ENCODE results near the gene ZNF691.
"Not testable (repeated sequence)": the region's sequence is repeated elsewhere in the genome, so short reads cannot be mapped to it uniquely, and the experiment has no call there.

The ZNF691 gene

DNA sequence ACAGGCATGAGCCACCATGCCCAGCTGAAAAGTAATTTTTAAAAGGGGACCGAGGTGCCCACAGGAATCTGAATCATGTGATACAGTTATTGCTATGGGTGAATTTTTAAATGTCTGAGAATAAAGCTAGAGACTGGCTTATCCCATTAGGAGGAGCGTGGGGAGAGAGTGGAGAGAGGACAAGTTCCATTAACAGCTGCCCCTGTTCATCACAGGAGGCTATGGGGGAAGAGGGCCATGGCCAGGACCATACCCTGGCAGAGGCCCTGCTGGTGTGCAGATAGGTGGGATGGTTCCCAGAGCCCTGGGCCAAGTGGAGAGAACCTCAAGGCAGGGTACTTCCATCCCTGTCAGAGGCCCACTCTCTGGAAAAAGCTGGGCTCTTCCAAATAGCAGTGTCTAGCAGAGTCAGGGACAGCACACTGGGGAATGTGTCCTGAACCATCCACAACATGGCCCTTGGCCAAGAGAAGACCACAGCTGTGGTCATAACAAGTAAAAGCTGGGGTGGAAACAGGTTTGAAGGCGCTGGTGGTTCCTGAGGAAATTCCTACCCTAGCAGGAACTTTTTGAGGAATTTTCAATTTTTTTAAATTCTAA is 13.7 kb upstream of the ZNF691 start:
- DNase-seq, result no peak

DNA sequence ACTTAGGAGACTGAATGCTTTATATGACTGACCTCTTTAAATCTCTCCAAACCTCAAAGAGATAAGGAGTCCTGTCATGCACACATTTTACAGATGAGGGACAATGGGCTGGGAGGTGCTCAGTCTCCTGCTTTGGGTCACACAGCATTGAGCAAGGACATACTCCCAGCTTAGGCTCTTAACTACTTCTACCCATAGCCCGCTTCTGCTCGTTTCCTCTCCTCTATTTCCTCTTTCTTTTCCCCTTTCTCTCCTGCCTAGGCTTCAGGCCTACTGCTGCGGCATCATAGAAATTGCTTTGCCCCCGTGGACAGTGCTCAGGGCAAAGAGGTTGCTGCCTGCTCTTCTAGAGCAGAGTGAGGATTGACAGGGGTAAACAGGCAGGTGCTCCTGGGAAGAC is 12.4 kb upstream of the ZNF691 start:
- no peak for DNase-seq

DNA sequence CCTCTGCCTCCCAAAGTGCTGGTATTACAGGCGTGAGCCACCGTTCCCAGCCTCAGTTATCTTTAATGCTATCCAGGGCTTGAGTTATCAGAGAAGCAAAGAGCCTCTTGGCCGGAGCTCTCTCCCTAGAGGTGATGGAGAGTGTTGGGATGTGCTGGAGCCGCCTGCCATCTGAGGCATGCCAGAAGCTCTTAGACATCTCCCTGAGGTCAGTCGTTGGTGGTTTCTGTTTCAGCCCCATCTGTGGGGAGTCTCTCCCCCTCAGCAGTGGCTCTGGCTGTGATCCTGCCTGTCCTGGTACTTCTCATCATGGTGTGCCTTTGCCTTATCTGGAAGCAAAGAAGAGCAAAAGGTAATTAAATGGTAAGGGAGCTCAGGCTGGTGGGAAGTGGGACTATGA is 11.6 kb upstream of the ZNF691 start:
- no peak for DNase-seq

DNA sequence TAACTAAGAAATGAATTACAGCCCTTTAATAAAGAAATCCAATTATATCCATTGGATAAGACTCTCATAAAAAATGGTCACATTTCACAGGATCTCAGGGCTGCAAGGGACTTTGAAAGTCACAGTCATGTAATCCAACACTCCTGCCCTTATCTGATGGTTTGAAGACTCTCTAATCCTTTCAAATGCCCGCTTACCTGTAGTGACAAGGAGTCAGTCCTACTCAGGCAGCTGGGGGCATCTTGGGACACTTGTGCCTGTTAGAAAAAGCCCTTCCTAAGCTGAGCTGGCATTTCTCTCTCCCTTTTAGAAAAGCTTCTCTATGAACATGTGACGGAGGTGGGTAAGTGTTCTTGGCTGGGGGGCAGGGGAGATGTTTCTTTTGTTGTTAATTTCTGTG is 11.0 kb upstream of the ZNF691 start:
- no peak for DNase-seq

DNA sequence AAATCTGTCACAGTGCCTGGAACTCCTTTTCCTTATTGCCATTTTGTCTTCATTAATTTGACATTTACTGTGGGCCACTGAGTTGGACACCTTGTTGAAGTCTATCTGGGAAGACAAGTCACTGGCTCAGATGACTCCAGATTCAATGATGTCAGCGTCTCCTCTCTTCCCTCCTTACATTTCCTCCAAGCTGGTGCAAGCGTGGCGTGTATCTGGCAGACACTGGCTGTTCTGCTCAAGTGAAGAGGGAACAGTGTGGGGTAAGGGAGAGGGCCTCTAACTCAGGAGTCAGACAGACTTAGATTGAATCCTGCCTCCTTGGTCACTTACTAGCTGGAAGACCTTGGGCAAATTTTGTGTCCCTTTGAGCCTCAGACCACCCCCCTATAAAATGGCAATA is 8.7 kb upstream of the ZNF691 start:
- DNase-seq, result no peak

DNA sequence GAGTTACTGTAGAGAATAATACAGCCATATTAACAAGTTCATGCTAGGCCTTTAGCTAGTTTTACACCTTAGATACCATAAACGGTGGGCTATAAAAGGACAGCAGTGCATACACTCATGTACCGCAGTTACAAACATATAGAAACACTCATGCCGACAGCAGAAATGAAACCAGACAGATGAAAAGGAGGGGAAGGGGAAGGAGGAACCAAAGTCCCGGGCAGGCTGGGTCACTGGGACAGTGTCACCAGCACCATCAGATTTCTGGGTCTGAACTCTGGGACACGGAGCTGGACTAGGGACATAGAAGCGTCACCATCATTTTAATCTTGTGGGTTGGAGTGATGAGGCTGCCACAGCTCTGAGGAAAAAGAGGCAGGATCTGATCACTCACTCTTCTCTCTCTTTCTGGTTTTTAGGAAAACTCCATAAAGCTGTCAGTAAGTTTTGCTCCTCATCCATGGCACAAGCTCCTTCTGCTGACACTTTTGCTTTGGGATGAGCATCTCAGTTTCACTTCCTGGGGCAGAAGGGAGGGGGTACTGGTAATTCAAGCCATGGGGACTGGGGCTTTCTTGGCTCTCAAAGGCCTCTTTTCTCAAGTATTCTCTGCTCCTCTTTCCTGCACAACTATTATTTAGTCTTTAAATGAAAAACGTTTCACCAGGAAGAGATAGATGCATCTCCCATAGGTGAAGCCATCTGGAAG is 7.8 kb upstream of the ZNF691 start:
- DNase-seq, result no peak

DNA sequence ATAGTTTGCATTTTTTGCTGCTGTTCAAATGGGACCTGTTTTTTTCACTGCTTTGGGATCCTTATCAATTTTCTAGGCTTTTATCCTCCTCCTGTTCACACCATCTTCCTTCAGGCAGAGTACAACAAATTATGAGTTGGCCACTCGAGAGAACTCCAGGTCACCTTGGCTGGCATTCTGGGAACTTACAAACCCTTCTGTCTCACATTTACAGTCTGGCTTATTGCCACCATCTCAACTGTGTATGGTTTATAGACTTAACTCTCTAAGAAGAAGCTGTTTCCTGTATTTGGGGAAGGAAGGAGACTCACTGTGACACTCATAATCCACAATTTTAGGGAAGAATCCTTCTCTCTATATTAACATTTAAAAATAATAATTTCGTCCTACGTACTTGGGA is 5.4 kb upstream of the ZNF691 start:
- DNase-seq, result no peak

DNA sequence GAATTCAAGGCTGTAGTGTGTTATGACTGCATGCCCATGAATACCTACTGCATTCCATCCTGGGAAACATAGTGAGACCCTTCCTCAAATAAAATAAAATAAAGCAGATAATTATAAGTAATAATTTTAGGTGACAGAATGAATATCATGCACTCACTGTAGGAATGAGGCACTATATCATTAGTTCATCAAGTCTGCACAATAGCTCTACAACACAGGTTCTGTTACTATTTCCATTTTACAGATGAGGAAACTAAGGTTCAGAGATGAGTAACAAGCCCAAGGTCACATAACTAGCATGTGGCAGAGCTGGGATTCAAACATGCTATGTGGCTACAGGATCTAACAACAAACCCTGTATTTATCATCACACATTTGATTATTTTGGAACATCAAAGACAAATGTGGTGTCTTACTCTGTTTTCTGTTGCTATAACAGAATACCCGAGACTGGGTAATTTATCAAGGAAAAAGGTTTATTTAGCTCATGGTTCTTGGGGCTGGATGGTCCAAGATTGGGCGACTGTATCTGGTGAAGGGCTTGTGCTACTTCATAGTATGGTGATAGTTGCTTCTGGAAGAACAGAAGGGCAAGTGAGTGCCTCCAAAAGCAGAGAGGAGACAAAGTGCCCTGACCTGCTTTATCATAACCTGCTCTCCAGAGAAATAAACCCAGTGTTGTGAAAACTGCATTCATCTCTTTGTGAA is 4.8 kb upstream of the ZNF691 start:
- no peak for DNase-seq

DNA sequence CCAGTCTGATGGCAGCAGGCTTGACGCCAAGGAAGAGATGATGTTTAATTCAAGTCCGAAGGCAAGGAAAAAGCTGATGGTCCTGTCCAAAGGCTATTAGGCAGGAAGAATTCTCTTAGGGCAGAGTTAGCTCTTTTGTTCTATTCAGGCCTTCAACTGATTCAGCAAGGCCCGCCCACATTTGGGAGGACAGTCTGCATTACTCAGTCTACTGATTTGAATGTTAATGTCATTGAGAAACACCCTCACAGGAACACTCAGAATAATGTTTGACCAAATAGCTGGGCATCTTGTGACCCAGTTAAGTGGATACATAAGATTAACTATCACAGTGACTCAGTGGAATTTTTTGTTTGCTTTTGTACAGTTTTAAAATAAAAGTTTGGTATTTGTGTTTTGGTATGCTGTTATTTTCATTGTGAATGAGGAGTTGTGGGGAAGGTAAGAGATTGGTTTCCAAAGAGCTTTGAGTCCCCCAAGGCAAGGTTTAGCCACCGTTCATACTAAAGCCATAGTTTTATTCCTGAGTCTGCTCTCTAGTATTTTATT is 1.7 kb upstream of the ZNF691 start:
- no peak for DNase-seq

DNA sequence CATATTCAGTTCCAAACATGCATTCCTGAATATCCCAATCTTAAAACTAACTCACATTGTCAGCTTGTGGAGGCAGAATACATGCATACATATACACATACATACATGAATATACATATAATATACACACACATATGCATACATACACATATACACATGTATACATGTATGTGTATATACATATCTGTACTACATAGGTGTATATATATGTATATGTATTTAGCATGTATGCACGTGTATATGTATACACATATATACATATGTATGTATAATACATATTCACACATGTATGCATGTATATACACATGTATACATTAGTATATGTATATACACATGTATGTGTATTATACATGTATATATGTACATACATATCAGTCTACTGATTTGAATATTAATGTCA is 1.2 kb upstream of the ZNF691 start:
- no peak for DNase-seq

DNA sequence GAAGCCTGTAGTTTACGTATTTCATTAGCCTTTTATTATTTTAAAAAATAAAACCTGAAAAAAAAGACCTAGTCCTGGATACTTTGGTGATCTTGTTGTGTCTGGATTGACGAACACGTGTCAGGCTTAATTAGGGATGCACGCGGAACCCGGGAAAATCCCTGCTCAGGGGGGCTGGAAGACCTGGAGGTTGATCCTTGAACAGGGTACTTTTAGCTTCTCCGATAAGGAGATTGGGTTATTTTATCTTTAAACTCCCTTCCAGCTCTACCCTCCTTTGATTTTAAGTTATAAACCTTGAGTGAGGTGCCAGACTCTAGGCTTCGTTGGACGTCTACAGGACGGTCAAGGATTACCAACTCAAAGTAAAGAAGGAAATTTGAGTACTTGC is 552 bp upstream of the ZNF691 start:
- DNase-seq, result no peak

DNA sequence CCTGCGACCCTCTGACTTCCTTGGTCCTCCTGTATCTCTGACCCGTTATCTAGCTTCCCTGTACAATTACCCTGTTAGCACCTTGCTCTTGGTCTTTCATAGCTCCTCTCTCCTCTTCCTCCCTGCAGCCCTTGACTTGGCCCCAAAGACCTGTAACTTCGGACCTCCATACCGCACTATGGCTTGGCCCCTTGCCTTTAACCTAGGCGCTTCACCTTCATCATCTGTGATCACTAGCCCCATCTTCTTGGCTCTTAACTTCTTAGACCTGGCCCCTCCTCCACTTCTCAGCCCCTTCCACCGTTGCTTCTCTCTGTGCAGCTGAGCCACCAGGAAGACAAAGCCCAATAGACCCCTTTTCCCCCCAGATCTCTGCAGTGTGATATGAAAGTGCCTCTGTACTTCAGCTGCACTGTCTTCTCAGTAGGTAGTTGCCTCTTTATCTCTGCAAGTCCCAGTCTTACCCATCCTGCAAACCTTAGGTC is 740 bp downstream of the ZNF691 start:
- no peak for DNase-seq

DNA sequence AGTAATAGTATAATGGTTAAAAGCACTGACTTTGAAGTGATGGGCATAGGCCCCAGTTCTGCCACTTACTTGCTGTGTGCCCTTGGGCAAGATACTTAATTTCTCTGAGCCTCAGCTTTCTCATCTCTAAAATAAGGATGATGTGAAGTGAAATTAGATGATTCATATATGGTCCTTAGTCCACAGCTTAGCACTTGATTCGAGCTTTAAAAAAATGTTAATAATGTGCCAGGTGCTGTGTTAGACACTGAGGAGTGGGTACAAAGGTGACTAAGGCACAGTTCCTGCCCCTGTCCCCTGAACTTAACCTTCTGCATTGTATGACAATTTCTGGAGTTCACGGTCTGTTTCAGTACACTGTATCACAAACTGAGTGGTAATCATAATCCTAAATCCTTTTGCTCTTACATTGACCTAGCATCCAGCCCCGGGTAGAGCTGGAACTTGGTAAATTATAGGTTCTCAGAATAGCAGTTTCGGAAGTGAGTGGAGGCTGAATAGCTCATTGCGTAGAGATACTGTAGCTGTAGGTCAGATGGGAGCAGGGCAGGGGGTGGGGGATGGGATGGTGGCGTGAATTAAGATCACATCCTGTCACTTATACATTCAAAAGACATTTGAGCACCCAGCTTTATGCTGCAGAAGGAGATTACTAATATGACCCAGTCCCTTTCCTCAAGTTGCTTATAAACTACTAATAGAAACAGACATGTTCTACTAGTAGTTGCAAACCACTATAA is 1.5 kb downstream of the ZNF691 start:
- DNase-seq, result no peak

DNA sequence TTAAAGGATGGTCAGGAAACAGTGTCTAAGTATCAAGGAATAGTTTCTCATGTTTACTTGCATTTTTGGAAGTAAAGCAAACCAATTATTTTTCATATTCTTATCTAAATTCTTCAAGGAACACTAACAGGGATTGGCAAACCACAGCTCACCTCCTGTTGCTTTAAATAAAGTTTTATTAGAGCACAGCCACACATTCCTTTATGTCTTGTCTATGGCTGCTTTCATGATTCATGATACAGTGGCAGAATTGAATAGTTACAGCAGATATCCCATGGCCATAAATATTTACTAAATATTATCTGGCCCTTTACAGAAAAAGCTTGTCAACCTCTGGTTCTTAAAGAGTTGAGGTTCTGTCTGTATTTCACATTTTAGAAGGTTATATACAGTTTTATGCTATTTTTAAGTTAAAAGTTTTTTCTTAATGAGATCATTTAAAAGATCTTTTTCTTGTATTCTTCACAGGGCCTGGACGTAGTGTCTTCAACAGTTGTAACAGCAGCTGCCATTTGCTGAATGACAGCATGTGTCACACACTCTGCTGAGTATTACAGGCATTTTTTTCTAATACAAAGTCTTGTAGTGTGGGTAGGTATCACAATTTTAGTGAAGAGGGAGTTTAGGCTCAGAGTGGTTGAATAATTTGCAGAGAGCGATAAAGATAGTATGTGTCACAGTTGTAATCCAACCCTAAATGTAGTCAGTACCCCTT is 2.6 kb downstream of the ZNF691 start:
- DNase-seq, result no peak

DNA sequence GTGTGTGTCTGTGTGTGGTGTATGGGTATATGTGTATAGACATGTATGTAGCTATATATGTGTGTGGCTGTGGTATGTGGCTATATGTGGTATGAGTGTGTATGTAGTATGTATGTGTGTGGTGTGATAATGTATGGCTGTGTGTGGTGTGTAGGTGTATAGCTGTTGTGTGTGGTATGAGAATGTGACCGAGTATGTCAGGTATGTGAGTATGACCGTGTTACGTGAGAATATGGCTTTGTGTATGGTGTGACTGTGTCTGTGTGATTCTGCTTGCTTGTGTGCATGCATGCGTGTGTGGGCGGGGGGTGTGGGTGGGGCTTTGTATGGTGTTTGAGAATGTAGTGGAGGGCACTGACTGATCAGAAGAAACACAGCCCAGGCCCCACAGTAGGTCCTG is 3.5 kb downstream of the ZNF691 start:
- no peak for DNase-seq

DNA sequence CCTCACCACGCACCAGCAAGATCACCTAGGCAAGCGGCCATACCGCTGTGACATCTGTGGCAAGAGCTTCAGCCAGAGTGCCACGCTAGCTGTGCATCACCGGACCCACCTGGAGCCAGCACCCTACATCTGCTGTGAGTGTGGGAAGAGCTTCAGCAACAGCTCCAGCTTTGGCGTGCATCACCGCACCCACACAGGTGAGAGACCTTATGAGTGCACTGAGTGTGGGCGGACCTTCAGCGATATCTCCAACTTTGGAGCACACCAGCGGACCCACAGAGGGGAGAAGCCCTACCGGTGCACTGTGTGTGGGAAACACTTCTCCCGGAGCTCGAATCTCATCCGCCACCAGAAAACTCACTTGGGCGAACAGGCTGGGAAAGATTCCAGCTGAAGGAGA is 5.0 kb downstream of the ZNF691 start:
- no peak for DNase-seq

DNA sequence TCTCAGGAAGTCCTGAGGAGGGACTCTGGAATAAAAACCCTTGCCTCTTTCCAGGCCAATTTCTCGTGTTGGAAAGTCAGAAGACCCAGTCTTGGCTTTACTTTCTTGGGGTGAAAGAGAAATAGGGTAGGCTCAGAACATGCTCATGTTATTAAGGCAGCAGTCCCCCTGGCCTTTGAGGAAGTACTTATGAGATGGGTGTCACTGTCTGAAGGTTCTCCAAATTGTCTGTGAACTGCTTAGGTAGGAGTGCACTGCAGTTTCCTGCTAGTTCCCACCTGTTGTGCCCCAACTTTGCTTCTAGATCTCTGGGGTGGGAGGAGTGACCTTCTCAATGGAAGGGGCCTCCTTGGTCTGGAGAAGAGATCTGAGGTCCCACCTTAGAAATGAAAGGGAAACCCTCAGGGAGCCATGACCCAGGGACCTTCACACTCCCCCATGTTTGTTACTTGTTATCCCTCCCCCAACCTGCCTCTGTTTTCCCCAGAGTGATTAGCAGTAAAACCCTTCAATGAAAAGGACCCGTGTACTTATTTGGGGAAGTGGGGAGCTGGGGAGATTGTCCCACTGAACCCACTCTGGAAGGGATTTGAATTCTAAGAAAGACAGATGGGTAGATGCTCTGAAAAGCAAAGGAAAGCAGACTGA is 5.7 kb downstream of the ZNF691 start:
- no peak for DNase-seq

DNA sequence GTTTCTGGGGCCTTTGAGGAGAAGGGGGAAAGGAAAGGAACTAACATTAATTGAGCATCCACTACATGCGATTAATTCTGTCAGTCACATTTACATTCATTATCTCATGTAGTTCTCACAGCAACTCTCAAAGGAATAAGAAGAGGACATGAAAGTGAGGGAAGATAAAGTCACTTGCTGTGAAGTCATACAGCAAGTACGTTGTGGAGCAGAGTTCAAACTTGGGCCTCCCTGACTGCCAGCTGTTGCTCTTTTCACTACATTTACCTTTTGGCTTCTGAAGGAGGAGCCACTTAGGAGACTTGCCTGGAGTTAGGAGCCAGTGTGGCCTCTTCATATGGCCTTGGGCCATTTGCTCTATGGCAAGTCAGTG is 6.2 kb downstream of the ZNF691 start:
- no peak for DNase-seq

DNA sequence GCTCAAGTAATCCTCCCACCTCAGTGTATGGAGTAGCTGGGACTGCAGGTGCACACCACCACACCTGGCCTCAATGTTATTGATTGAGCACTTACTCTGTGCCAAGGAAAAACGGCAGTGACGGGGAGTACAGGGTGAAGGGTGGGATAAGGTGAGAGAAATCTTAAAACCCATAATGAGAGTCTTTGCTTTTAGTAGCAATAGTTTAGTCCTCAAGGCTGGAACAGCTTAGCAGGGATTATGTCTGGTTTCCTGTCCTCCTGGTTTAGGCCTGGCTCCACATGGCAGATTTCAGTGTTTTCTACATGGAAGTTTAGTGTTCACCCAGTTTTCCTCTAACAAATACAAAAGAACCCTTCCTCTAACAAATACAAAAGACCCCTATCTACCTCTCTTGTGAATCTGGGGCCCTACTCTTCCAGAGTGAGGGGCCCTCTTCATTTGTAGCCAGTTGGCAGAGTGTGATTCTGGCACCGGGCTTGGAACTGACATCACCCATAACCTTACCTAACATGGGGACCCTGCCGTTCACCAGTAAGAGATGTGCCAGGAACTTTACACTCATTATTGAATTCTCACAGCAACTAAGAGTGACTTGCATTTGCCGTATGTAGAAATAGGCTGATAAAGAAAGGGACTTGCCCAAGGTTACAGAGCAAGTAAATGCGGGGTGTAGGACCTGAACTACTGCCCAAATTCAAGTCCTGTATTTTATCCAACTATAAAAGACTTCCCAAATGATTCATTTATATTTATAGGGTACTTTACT is 6.9 kb downstream of the ZNF691 start:
- DNase-seq, result no peak

DNA sequence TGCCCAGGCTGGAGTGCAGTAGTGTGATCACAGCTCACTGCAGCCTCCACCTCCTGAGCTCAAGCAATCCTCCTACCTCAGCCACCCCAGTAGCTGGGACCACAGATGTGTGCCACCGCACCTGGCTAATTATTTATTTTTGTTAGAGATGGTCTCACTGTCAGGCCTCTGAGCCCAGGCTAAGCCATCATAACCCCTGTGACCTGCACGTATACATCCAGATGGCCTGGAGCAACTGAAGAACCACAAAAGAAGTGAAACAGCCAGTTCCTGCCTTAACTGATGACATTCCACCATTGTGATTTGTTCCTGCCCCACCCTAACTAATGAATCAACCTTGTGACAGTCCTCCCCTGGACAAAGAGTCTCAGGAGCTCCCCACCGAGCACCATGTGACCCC is 10.1 kb downstream of the ZNF691 start:
- not testable (repeated sequence) for DNase-seq

DNA sequence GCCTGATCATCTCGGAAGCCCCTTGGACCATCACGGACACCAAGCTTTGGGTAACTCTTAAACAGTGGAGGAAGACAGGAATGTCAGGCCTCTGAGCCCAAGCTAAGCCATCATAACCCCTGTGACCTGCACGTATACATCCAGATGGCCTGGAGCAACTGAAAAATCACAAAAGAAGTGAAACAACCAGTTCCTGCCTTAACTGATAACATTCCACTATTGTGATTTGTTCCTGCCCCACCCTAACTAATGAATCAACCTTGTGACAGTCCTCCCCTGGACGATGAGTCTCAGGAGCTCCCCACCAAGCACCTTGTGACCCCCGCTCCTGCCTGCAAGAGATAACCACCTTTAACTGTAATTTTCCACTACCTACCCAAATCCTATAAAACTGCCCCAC is 13.0 kb downstream of the ZNF691 start:
- not testable (repeated sequence) for DNase-seq

Data from CD4-positive, alpha-beta T cell treated with Interferon gamma for 1 hour (primary cell).